Central memory CD4-positive, alpha-beta T cell (primary cell): ENCODE measurements around the gene GRID1.

Source experiments
- DNase-seq: peaks from one replicate; pipeline ENCODE4 v3.0.0; 2022
- total RNA-seq, 3 experiments: gene quantifications; one replicate each; lab custom pipeline; 2026; lab: John Stamatoyannopoulos, UW

Gene GRID1
- 0 reads per million in 3 experiments for total RNA-seq

GRCh38 chr10:86366033-86366901, at the start of gene GRID1:
TSS of gene GRID1 (minus strand) at chr10:86366795.
- DNase-seq = no peak

GRCh38 chr10:86415583-86415982, 49.0 kb upstream of the GRID1 start:
- DNase-seq = no peak

- no peak for DNase-seq
Observed at GRCh38 chr10:86415116-86415515, 48.5 kb upstream of the GRID1 start.

- DNase-seq = peak; percentile 54
Observed at GRCh38 chr10:86413046-86413728, 46.6 kb upstream of the GRID1 start.

- DNase-seq = no peak
Observed at GRCh38 chr10:86411852-86412560, 45.4 kb upstream of the GRID1 start.

GRCh38 chr10:86411281-86411841, 44.8 kb upstream of the GRID1 start:
- no peak for DNase-seq

- no peak for DNase-seq
Observed at GRCh38 chr10:86410542-86411124, 44.0 kb upstream of the GRID1 start.

- DNase-seq = no peak
Observed at GRCh38 chr10:86409183-86409582, 42.6 kb upstream of the GRID1 start.

GRCh38 chr10:86403183-86403797, 36.7 kb upstream of the GRID1 start:
- DNase-seq = no peak

GRCh38 chr10:86402283-86402941, 35.8 kb upstream of the GRID1 start:
- DNase-seq = no peak

- no peak for DNase-seq
Observed at GRCh38 chr10:86401588-86402282, 35.1 kb upstream of the GRID1 start.

- DNase-seq = peak; percentile 76
Observed at GRCh38 chr10:86400705-86401587, 34.4 kb upstream of the GRID1 start.

GRCh38 chr10:86399879-86400704, 33.5 kb upstream of the GRID1 start:
- DNase-seq = peak; percentile 88

GRCh38 chr10:86399514-86399878, 32.9 kb upstream of the GRID1 start:
- DNase-seq = no peak

GRCh38 chr10:86397120-86397519, 30.5 kb upstream of the GRID1 start:
- DNase-seq = no peak

GRCh38 chr10:86393862-86394455, 27.4 kb upstream of the GRID1 start:
- no peak for DNase-seq

- DNase-seq = no peak
Observed at GRCh38 chr10:86393362-86393761, 26.8 kb upstream of the GRID1 start.

GRCh38 chr10:86392723-86393094, 26.1 kb upstream of the GRID1 start:
- DNase-seq = no peak
